RWPE1 (cell line): ENCODE measurements around the gene TBC1D14.

Experiments
- CTCF ChIA-PET: fragments of 350-600 bp; sonication (Branson Sonifier 250); formaldehyde crosslinking; extraction: SDS; loops from one replicate; lab custom pipeline; 2021; lab: Yijun Ruan, JAX
- POLR2A ChIA-PET: fragments of 400-600 bp; formaldehyde crosslinking; extraction: SDS; loops from one replicate; lab custom pipeline; 2020; ENCODE audit warnings: antibody characterized with exemption; ENCODE audit not compliant: low non-redundant PET; lab: Yijun Ruan, JAX
- DNase-seq: peaks from one replicate; pipeline ENCODE4 v3.0.0; 2012; ENCODE audit warnings: low spot score
- H3K27ac ChIP-seq: fragments of 450-650 bp; 2 replicates; pipeline ENCODE4 v1.5.1; 2017
- CTCF ChIP-seq: fragments of 450-650 bp; conservative IDR thresholded peaks from 2 replicates; pipeline ENCODE4 v1.5.1; 2017; ENCODE audit warnings: low read depth, mild to moderate bottlenecking

TBC1D14 gene

GRCh38 chr4:6957148-6957520 is 47.5 kb downstream of the TBC1D14 start:
- ChIA-PET CTCF (interaction anchor here (2.2 kb wide), 1 partner anchor 17 kb away, joined by 11 read pairs; no protein-coding TSS in a partner anchor), POLR2A (no interaction called here)
- no peak for DNase-seq
- TF ChIP-seq CTCF = no peak
- no peak overlapping the region for H3K27ac ChIP-seq

GRCh38 chr4:6957994-6958393 is 48.4 kb downstream of the TBC1D14 start:
- no peak overlapping the region for H3K27ac ChIP-seq
- no peak for DNase-seq
- ChIA-PET CTCF (interaction anchor here (0.6 kb wide), 1 partner anchor 408 kb away, joined by 3 read pairs; no protein-coding TSS in a partner anchor), POLR2A (no interaction called here)
- TF ChIP-seq CTCF = no peak

- TF ChIP-seq CTCF = no peak
- POLR2A ChIA-PET = no interaction called here
- DNase-seq = no peak
- no peak overlapping the region for H3K27ac ChIP-seq
- CTCF ChIA-PET = no interaction called here
Observed at GRCh38 chr4:6959261-6959660, 49.6 kb downstream of the TBC1D14 start.

GRCh38 chr4:6960154-6960553 is 50.5 kb downstream of the TBC1D14 start:
- H3K27ac ChIP-seq = no peak overlapping the region
- no peak for DNase-seq
- CTCF ChIA-PET = no interaction called here

GRCh38 chr4:6960628-6961412 is 51.2 kb downstream of the TBC1D14 start:
- no peak for DNase-seq
- no peak overlapping the region for H3K27ac ChIP-seq
- no peak for TF ChIP-seq CTCF
- CTCF ChIA-PET = interaction anchor here (0.5 kb wide), 1 partner anchor 82 kb away, joined by 3 read pairs; a partner anchor contains a TSS
- POLR2A ChIA-PET = no interaction called here

More at GRCh38 chr4:6960154-6960553, 50.5 kb downstream of the TBC1D14 start:
- POLR2A ChIA-PET = no interaction called here
- no peak for TF ChIP-seq CTCF

GRCh38 chr4:6961496-6962210 is 52.0 kb downstream of the TBC1D14 start:
- no peak for DNase-seq
- no peak overlapping the region for H3K27ac ChIP-seq
- ChIA-PET POLR2A (no interaction called here), CTCF (interaction anchor here (0.5 kb wide), 1 partner anchor 81 kb away, joined by 3 read pairs; a partner anchor contains a TSS)
- TF ChIP-seq CTCF = no peak
